Forelimb muscle (tissue), 1 donor: ENCODE data around the gene IER3. TPM values are rescaled to one million over a fixed set of nuclear protein-coding genes. Genes with fewer than 3 reads are reported as not detected.

Source experiments
- DNase-seq: peaks from one replicate; pipeline ENCODE4 v3.0.0-alpha.2; 2013; ENCODE audit warnings: low read depth
- polyA plus RNA-seq: library from polyadenylated mRNA; unstranded; fragments of 120-200 nt; gene quantifications from one replicate; pipeline ENCODE4 v1.2.1, GENCODE V29; 2013; ENCODE audit not compliant: insufficient read length

Gene IER3
- polyA plus RNA-seq, 1 donor, result 17.3 TPM

DNA sequence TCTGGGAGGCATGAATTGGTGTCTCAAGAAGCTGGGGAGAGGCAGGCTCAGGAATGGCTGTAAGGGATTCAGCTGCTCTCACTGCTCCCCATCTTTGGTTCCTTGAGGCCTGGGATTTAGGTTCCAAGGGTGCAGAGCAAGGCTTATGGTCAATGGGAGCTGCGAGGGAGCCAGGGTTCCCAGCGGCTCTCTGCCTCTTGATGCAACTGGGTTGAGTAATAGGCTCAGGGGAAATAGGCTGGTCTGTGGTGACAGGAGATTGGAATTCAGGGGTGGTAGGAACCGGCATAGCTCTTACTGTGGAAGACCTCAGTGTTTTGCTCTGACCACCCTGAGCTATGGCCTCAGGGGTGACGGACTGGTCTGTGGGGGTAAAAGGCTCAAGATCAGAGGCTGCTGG lies 40.5 kb downstream of the IER3 start:
- DNase-seq, result no peak

DNA sequence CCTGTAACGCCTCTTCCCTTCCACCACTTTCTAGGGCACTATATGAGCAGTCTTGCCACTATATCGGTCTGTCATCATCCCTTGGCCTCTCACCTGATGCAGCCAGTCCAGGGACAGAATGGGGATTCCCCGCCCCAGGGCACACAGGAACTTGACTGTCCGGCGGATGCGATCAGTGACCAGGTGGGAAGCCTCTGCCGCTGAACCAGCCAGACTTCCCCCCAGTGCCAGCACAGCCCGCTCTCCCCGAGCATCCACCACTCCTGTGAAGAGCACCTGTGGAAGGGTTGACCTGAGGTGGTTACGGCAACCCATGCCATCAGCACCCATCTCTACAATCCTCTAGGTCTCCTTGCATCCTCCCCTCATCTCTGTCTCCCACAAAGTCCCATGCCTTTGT lies 41.3 kb downstream of the IER3 start:
- no peak for DNase-seq

DNA sequence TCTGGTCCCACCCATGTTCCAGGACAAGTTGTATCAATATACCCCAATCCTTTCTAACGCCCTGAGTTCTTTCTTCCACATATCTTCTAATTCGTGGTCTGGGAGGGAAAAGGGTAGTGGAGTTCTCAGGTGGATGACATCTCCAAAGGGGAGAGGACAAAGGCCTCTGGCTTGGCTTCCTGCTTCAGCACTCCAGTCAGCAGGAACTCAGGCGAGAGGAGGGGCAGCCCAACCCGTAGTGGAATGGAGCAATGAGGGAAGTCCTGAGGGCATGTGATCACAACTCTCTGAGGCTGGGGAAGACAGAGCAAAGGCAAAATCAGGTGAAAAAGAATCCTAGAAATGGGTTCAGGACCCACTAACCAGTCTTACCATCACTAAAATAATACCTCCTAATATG lies 44.0 kb downstream of the IER3 start:
- no peak for DNase-seq

DNA sequence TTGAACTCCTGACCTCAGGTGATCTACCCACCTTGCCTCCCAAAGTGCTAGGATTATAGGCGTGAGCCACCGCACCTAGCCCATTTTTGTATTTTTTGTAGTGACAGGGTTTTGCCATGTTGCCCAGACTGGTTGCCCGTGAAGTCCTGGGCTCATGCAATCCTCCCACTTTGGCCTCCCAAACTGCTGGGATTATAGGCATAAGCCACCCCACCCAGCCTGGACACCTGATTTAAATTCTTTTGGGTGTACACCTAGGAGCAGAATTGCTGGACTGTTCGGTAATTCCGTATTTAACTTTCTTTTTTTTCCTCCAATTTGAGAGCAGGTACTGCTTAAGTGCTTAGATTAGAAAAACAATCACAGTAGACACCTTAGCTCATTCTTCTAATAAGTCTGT lies 47.9 kb downstream of the IER3 start:
- DNase-seq, result no peak

Other genes with a start within 250 kb of the IER3 start
- gene GNL1, start 188.1 kb downstream of the IER3 start, polyA plus RNA-seq, result 52.6 TPM
- 17.6 TPM for gene PRR3, start 187.3 kb downstream of the IER3 start, polyA plus RNA-seq
- 46.5 TPM for gene ABCF1, start 173.1 kb downstream of the IER3 start, polyA plus RNA-seq
- gene PPP1R10, start 127.3 kb downstream of the IER3 start, polyA plus RNA-seq, result 32.4 TPM
- gene MRPS18B, start 126.7 kb downstream of the IER3 start, polyA plus RNA-seq, result 56.3 TPM
- gene ATAT1, start 117.7 kb downstream of the IER3 start, polyA plus RNA-seq, result 21.1 TPM
- gene C6orf136, start 97.4 kb downstream of the IER3 start, polyA plus RNA-seq, result 16.1 TPM
- 20.9 TPM for gene DHX16, start 71.5 kb downstream of the IER3 start, polyA plus RNA-seq
- 37.8 TPM for gene PPP1R18, start 57.9 kb downstream of the IER3 start, polyA plus RNA-seq
- gene NRM, start 53.6 kb downstream of the IER3 start, polyA plus RNA-seq, result 30.9 TPM
- 20.2 TPM for gene MDC1, start 27.3 kb downstream of the IER3 start, polyA plus RNA-seq
- 663 TPM for gene TUBB, start 24.2 kb downstream of the IER3 start, polyA plus RNA-seq
- gene FLOT1, start 1.9 kb downstream of the IER3 start, polyA plus RNA-seq, result 105 TPM
- 65.4 TPM for gene DDR1, start 140.0 kb upstream of the IER3 start, polyA plus RNA-seq
- gene GTF2H4, start 163.7 kb upstream of the IER3 start, polyA plus RNA-seq, result 23.7 TPM
- gene VARS2, start 169.7 kb upstream of the IER3 start, polyA plus RNA-seq, result 30.7 TPM
- not detected for gene SFTA2, start 187.6 kb upstream of the IER3 start, polyA plus RNA-seq
- not detected for gene MUCL3, start 196.4 kb upstream of the IER3 start, polyA plus RNA-seq
- gene MUC21, start 239.2 kb upstream of the IER3 start, polyA plus RNA-seq, result not detected